NCI-H774 (cell line): ENCODE measurements around the gene FN1.

ENCODE experiments used
- DNase-seq: peaks from one replicate; lab custom pipeline; 2025; lab: John Stamatoyannopoulos, UW

Gene FN1

DNA sequence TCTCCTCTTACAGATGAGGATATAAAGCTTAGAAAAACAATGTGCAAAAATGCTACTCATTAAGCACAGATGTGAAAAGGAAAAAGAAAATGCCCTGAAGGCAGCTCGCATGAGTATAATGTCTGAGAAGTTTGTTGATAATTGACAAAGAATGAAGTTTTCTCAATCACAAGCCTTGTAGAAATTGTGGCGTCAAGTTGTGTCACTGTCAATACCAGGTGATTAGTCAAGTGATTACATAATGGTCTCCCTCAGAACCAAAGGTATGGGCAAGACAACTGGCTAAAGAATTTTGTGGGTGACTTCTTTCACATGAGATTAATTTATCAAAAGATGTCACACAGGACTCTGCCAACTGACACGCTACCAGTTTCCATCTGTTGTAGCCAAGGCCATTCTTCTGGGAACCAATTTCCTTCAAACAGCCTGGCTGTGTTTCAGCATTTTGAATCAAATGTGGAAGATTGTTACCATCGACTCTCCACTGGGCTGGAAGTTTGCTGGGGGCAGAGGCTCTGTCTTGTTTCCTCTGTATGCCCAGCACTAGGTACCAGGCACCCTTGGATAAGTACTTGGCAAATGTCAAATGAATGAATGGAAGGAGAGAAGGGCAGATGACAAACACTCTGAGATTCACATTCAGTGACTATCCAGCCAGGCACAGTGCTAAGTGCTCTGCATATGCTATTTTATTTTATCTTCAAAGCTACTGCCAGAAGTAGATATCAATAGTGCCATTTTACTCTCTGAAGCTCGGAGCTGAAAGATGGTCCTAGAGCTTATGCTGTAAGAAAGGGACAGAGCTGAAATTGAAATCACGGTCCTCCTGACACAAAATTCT is 5.9 kb upstream of the FN1 start:
- DNase-seq: no peak

- no peak for DNase-seq
These were observed 4.2 kb upstream of the FN1 start for GRCh38 chr2:215439980-215440512.

DNA sequence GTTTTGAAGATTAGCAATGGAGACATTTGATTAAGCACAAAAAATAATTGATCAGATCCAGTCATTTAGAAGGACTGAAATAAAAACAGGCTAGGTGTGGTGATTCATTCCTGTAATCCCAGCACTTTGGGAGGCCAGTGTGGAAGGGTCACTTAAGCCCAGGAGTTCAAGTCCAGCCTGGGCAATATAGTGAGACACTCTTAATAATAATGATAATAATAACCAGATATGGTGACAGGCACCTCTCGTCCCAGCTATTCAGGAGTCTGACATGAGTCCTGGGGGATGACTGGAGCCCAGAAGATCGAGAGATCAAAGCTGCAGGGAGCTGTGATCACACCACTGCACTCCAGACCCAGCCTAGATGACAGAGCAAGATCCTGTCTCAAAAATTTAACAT is 3.5 kb upstream of the FN1 start:
- no peak for DNase-seq

DNA sequence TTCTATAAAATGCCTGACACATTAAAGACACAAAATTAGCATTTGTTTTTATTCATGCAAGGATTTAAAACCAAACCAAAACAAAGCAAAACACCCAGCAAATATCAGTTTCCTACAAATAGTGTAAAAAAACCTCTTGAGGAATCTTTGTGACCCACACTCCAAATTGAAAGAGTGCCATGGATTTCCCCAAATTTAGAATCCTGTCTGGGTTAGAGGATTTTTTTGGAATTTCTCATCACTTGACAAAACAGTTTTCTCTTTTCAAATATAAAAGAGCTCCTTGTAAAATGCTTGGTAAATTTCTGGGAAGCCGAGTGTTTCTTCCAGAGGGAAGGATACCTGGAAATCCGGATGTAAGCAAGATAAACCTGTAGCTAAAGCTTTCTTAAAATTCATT is 1.7 kb upstream of the FN1 start:
- DNase-seq: no peak

DNA sequence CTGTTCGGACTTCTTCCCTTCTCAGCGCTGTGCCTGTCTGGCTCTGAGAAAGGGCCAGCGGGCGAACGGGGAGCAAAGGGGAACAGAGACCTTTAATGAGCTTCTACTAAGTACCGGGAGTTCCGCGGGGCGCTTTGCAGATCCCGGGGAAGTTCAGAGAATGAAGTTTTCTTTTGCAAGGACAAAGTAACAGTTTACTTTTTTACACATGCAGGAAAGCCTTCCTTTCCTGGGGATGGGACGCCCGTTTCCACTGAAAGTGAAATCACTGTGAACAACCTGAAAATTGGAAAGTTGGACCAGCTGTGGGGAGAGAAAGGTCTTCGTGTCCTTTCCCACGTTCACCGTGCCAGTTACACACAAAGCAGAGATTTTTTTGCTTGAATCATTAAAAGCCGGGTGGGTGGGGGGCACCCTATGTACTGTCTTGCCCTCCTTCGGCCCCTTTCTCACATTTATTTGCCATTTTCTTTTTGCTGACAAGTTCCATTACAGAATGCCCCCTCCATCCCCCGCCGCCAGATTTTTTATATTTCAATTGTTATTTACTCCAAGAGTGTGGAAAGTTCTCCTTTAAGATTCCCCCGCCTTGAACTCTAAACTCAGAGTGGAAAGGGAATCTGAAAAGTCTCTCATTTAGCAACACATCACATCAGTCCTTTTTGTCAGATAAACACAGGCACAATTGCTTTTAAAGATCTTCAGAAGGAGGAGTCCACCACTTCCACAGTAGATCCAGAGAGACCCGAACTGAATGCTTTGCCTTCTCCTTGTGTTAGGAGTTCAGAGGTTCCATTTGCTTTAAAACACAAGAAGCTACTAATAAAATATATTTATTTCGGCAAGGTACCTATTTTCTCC is 1.1 kb upstream of the FN1 start:
- DNase-seq: no peak

GRCh38 chr2:215435280-215435869 is 493 bp downstream of the FN1 start:
- no peak for DNase-seq

- DNase-seq: no peak
These were observed 1.2 kb downstream of the FN1 start for GRCh38 chr2:215434447-215435279.

GRCh38 chr2:215432759-215433594 is 2.9 kb downstream of the FN1 start:
- DNase-seq: no peak

DNA sequence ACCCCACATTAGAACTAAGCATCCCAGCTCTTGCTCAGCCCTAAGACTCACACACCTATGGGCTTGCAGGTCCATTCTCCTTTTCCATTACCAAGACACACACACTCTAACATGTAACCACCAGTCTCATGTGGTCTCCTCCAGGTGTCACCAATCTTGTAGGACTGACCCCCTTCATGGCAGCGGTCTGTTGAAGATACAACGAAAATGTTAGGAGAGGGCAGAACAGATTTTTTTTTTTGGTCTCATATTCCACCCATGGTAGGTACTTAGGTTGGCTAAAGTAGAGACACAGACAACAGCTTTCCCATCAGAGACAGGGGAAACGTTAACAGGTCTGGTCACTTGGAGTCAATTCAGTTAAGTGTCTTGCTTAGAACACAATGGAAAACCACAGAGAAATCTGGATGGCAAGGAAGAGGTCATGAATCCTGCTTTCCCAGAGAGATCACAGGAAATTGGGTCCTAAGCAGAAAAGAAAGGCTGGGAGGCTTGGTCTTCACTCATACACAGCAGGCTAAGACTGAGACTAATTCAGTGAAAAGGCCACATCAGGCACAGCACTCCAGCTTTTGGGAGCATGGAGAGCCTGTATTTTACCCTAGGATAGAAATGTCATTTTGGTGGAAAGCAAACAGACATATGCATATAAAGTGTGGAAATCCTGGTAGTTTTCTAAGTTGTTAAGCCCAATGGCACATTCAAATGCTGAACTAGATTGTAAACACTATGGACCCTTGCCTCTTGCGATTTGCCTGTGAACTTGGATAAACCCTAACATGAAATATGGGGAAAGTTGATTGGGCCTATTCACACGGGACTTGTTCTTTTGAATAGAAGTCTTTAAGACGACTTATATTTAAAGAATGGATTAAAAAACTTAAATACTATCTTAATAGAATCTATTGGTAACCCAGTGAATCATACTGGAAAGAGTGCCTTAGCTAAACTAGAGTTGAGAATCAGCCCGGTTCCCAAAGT is 3.8 kb downstream of the FN1 start:
- DNase-seq: no peak

DNA sequence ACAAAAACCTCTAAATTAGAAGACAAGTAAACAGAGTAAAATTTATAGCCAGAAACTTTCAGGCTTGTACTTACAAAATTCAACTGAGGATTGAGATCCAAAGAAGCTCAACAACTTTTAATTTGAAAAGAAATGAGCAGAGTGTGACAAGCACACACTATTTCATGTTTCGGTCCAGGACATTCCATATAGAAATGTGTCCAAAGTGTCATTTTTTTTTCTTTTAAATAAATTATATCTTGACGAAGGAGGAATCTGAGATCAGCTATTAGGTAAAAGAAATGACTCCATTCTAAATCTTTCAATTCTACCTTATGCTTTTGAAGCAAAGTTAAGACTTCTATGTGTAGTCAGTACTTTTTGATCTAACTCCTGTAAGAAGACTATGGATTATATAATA is 4.6 kb downstream of the FN1 start:
- no peak for DNase-seq

DNA sequence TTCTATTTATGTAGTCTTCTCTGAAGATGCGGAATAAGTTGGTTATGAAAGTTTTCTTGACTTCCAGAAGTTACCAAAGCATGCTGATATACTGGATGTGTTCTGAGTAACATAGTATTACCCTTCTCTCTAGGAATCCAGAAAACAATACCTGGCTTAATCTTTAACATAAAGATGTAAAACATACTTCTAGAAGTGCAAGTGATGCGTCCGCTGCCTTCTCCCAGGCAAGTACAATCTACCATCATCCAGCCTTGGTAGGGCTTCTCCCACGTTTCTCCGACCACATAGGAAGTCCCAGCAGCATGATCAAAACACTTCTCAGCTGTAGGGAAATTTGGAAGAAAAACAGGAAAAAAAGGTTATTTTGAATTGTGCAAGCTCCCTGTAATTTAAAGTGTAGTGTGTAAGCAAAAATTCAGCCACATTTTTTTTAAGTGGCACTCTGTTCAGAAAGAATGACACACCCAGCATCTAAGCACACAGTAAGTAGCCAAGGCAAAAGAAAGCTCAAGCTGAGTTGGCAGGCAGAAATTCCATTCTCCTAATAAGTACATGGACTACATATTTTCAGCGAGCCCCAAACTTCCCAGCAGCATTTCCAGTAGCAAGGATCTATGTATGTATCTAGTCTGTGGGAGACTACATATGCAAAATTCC is 5.2 kb downstream of the FN1 start:
- DNase-seq: no peak

DNA sequence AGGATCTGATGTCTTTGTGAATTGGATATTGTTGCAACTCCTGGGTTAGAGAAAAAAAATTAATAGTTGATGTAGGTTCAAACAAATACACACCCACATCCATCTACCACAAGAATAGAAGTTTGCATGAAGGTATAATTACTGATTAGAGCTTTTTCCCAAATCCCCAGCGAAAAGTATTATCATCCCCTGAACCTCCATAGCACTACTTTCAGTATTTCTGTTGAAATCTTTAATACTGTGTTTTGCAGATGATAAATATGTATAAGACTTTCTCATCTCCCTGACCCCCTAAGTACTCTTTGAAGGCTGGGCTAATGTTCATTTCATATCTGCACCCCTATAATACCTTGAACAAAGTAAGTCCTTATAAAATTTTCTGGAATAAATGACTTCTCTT is 6.4 kb downstream of the FN1 start:
- DNase-seq: no peak

GRCh38 chr2:215428060-215428910 is 7.6 kb downstream of the FN1 start:
- no peak for DNase-seq

DNA sequence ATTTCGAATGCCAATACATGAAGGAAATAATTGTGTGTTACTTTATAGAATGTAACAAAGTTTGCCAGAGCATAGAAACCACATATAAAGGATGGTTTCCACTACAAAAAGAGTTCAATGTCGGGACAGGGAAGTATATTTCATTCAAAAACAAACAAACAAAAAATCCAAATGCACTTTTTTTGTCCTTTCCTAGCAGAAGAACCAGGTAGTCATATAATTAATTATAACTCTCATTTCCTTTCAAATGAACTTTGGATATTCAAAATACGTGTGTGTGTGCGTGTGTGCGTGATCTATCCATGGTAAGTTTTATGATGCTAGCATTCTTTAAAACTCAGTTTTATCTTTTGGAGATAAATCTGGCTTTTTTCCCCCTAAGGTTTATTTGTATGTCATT is 8.3 kb downstream of the FN1 start:
- DNase-seq: no peak

- no peak for DNase-seq
These were observed 10.7 kb downstream of the FN1 start for GRCh38 chr2:215425021-215425782.

- DNase-seq: no peak
These were observed 11.8 kb downstream of the FN1 start for GRCh38 chr2:215423928-215424540.

- DNase-seq: no peak
These were observed 12.6 kb downstream of the FN1 start for GRCh38 chr2:215423234-215423633.
